ENCODE measurements around the gene PGLYRP4.

The PGLYRP4 gene

GRCh38 chr1:153348511-153349362, at the start of gene PGLYRP4:
TSS of gene PGLYRP4 (minus strand) at chr1:153348841. CDS start at chr1:153347932, 909 bp downstream.
- DNase-seq: no peak

- no peak for DNase-seq
These were observed 49.4 kb upstream of the PGLYRP4 start for GRCh38 chr1:153397924-153398651.

GRCh38 chr1:153397051-153397923, 48.6 kb upstream of the PGLYRP4 start:
- DNase-seq: no peak

GRCh38 chr1:153396461-153396860, 47.8 kb upstream of the PGLYRP4 start:
- no peak for DNase-seq

GRCh38 chr1:153395776-153396175, 47.1 kb upstream of the PGLYRP4 start:
- no peak for DNase-seq

GRCh38 chr1:153395136-153395685, 46.6 kb upstream of the PGLYRP4 start:
- DNase-seq: no peak

- no peak for DNase-seq
These were observed 45.8 kb upstream of the PGLYRP4 start for GRCh38 chr1:153394391-153394790.

GRCh38 chr1:153393926-153394325, 45.3 kb upstream of the PGLYRP4 start:
- no peak for DNase-seq

GRCh38 chr1:153392822-153393221, 44.2 kb upstream of the PGLYRP4 start:
- no peak for DNase-seq

- no peak for DNase-seq
These were observed 43.6 kb upstream of the PGLYRP4 start for GRCh38 chr1:153392258-153392657.

GRCh38 chr1:153390938-153391710, 42.5 kb upstream of the PGLYRP4 start, which contains the start of gene S100A8:
TSS of gene S100A8 (minus strand) at chr1:153391073. CDS start at chr1:153390535, 538 bp downstream.
- DNase-seq: no peak

- no peak for DNase-seq
These were observed 41.6 kb upstream of the PGLYRP4 start for GRCh38 chr1:153389973-153390879.

GRCh38 chr1:153389401-153389800, 40.8 kb upstream of the PGLYRP4 start:
- DNase-seq: no peak

- no peak for DNase-seq
These were observed 39.1 kb upstream of the PGLYRP4 start for GRCh38 chr1:153387785-153388184.

- no peak for DNase-seq
These were observed 38.4 kb upstream of the PGLYRP4 start for GRCh38 chr1:153387001-153387400.

- no peak for DNase-seq
These were observed 37.9 kb upstream of the PGLYRP4 start for GRCh38 chr1:153386500-153386901.

GRCh38 chr1:153384958-153385580, 36.4 kb upstream of the PGLYRP4 start:
- no peak for DNase-seq

GRCh38 chr1:153380711-153381110, 32.1 kb upstream of the PGLYRP4 start:
- no peak for DNase-seq

GRCh38 chr1:153379591-153379990, 30.9 kb upstream of the PGLYRP4 start:
- DNase-seq: no peak

- DNase-seq: no peak
These were observed 26.9 kb upstream of the PGLYRP4 start, which contains the start of gene S100A12 for GRCh38 chr1:153375511-153375910. TSS of gene S100A12 (minus strand) at chr1:153375621. CDS start at chr1:153374592, 1,029 bp downstream.
